ENCODE measurements around the gene KRT74. TPM values are rescaled to one million over a fixed set of nuclear protein-coding genes. Genes with fewer than 3 reads are reported as not detected.

KRT74 gene
- total and polyA plus RNA-seq, 2 of the 8 experiments (the other 6 are each of a cell fraction or from before 2014, with no cell fraction given): not detected

DNA sequence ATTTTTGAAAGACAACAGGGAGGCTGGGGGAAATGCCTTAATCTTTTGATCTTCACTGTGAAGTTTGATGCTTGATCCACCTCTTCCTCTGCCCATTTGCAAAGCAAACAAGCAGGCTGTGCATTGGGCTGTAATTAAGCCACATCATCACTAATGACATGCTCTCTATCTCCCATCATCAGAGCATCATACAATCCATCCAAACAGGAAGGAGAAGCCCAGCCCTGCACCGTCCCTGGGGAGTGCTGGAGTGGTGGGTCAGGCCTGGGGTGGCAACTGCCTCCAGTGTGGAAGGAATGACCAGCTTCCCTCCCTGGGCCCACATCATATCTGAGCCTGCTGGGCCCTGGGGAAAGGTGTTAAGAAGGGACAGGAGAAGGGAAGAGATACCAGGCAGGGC lies 6.9 kb upstream of the KRT74 start:
- Histone ChIP-seq H2AK5ac (ENCODE audit: low read depth, low read length) (no peak overlapping the region), H4K20me1 (replicated peaks in 1 of 2; ENCODE audit: control insufficient read depth in 1 of 2, insufficient read depth in 2 of 2, low read length in 2 of 2) (no peaks in the 10 kb centered on the region), H2AFZ (ENCODE audit: low read length) (no peak overlapping the region), H3K79me2 (ENCODE audit: control insufficient read depth in 1 of 2, insufficient read depth in 2 of 2, low read length in 2 of 2) (no peaks in the 10 kb centered on the region), H3K4ac (replicated peaks; ENCODE audit: insufficient read length, low read depth, low read length) (no peak overlapping the region), H3K23ac (ENCODE audit: insufficient read length) (no peak overlapping the region), H3K23me2 (ENCODE audit: low read depth, low read length) (no peaks in the 10 kb centered on the region), H2BK20ac (ENCODE audit: low read length) (no peak overlapping the region), H3K36me3 (ENCODE audit: control insufficient read depth in 2 of 4, insufficient read depth in 4 of 4, low read length in 3 of 4) (no peaks in the 10 kb centered on the region), H3K18ac (ENCODE audit: extremely low read depth, low read length) (no peak overlapping the region), H3K79me1 (ENCODE audit: low read depth, low read length) (no peaks in the 10 kb centered on the region), H3K27ac (ENCODE audit: low read depth, low read length) (no peak overlapping the region), H3K14ac (ENCODE audit: insufficient read length) (no peak overlapping the region), H4K5ac (ENCODE audit: insufficient read length, low read depth, low read length) (no peak overlapping the region), H2BK15ac (ENCODE audit: low read length) (no peak overlapping the region), H2BK12ac (ENCODE audit: low read depth, low read length) (no peak overlapping the region), H3K9me3 (ENCODE audit: insufficient read depth in 2 of 2, low read depth in 1 of 2, low read length in 1 of 2) (no peaks in the 10 kb centered on the region), H3K4me1 (replicated peaks in 1 of 4; ENCODE audit: control insufficient read depth in 3 of 4, insufficient read depth in 4 of 4, low read length in 3 of 4) (no peaks in the 10 kb centered on the region), H4K91ac (replicated peaks; ENCODE audit: insufficient read length, low read length) (no peak overlapping the region), H3K56ac (replicated peaks; ENCODE audit: insufficient read length, low read depth, low read length) (no peak overlapping the region), H3K4me3 (ENCODE audit: extremely low read depth in 1 of 4, insufficient read depth in 2 of 4, low read depth in 3 of 4, low read length in 4 of 4) (no peak overlapping the region), H2BK5ac (ENCODE audit: low read depth, low read length) (no peak overlapping the region), H4K8ac (ENCODE audit: extremely low read depth, insufficient read depth, low read length) (no peak overlapping the region), H3K4me2 (ENCODE audit: insufficient read depth in 1 of 2, low read depth in 2 of 2, low read length in 2 of 2) (no peak overlapping the region), H2BK120ac (replicated peaks; ENCODE audit: low read depth, low read length) (no peak overlapping the region), H3K9ac (replicated peaks in 1 of 4; ENCODE audit: extremely low read depth in 1 of 4, low read depth in 3 of 4, low read length in 3 of 4) (no peak overlapping the region), H3K27me3 (replicated peaks in 1 of 4; ENCODE audit: control insufficient read depth in 3 of 4, extremely low read depth in 1 of 4, insufficient read depth in 3 of 4, low read length in 3 of 4) (no peaks in the 10 kb centered on the region)
- no peak for DNase-seq (ENCODE audit: low read depth in 1 of 2, low spot score in 2 of 2)
- ChIA-PET CTCF (ENCODE audit: partially characterized antibody) (interaction anchor here (1.1 to 23.2 kb wide), 11 partner anchors 14 to 405 kb away, joined by 3 to 502 read pairs (median 13); no protein-coding TSS in a partner anchor), POLR2A (ENCODE audit: partially characterized antibody) (no interaction called here)
- 83% methylated on average over 1 of the region's 1 CpG; no CpG with 5 or more reads in 1 of the 2 experiments for WGBS, 2 experiments (ENCODE audit: extremely low coverage in 1 of 2, insufficient coverage in 1 of 2, insufficient read length in 1 of 2, insufficient replicate concordance in 2 of 2, low coverage in 1 of 2, low lambda C conversion rate in 2 of 2, missing lambda C conversion rate in 1 of 2)
- no peak for FAIRE-seq
- TF ChIP-seq TAF7 (optimal IDR thresholded peaks at IDR 0.05; ENCODE audit: borderline replicate concordance, low read depth, low read length) (no peak), TBP (IDR thresholded peaks at IDR 0.05; ENCODE audit: low read depth, low read length) (no peak), SRF (IDR thresholded peaks at IDR 0.05; ENCODE audit: low read depth, low read length) (no peak), TCF12 (IDR thresholded peaks at IDR 0.05; ENCODE audit: low read depth, low read length) (no peak), CBX5 (IDR thresholded peaks at IDR 0.05; ENCODE audit: low read depth, low read length) (no peak), RAD21 (IDR thresholded peaks at IDR 0.05 in 1 of 2, conservative IDR thresholded peaks at IDR 0.05 in 1 of 2; ENCODE audit: low read depth in 2 of 2, low read length in 2 of 2) (no peak), SP1 (IDR thresholded peaks at IDR 0.05; ENCODE audit: low read depth, low read length) (no peak), SP2 (IDR thresholded peaks at IDR 0.05; ENCODE audit: low read length) (no peak)
